ENCODE data around the gene RPS18. TPM values are rescaled to one million over a fixed set of nuclear protein-coding genes. Genes with fewer than 3 reads are reported as not detected.

Gene RPS18
- polyA plus RNA-seq, 2 of the 4 experiments (the other 2 are of a cell fraction): 3,426 to 3,611 TPM

- no peak for FAIRE-seq
- H3K27ac ChIP-seq: peak overlapping the region; percentile 70 to 97
- peak overlapping the region; percentile 51 for H3K4me3 ChIP-seq
- no peak for DNase-seq (ENCODE audit: low read depth in 1 of 2, low spot score in 1 of 2)
- POLR2A ChIA-PET: no interaction called here
- H3K9me3 ChIP-seq: no peaks in the 10 kb centered on the region
- peak overlapping the region; percentile 96 for H3K4me2 ChIP-seq
- CTCF ChIA-PET: no interaction called here
- no peak for TF ChIP-seq HDAC2 (IDR thresholded peaks at IDR 0.05)
- peak; percentile 58; the same call in 1 of the 2 replicates for TF ChIP-seq REST (IDR thresholded peaks at IDR 0.05)
- TF ChIP-seq MAX (IDR thresholded peaks at IDR 0.05): 0 out of 2 replicates have a peak, but pooled peaks have one; percentile 0
- TF ChIP-seq HMGXB4 (CRISPR knock-in tag; IDR thresholded peaks at IDR 0.05; ENCODE audit: borderline replicate concordance): no peak
- ATAC-seq: peak in 1 of 2 experiments; percentile 1; a peak in 1 of 6 replicates
- H3K4me1 ChIP-seq: peaks cover 29% of the 10 kb centered on the region
- WGBS (ENCODE audit: missing lambda C conversion rate): 21% methylated on average over 7 of the region's 12 CpGs
These were observed 51.7 kb downstream of the RPS18 start for GRCh38 chr6:33323623-33323948.

GRCh38 chr6:33324125-33324524 is 52.2 kb downstream of the RPS18 start:
- H3K4me3 ChIP-seq: peak overlapping the region; percentile 51; the same call in 2 of the 3 replicates
- DNase-seq (ENCODE audit: low read depth in 1 of 2, low spot score in 1 of 2) (no peak), FAIRE-seq (no peak), ATAC-seq (no peak)
- H3K27ac ChIP-seq: peak overlapping the region; percentile 70 to 97; a peak in 5 of 6 replicates
- POLR2A ChIA-PET: no interaction called here
- CTCF ChIA-PET: interaction anchor here (2.4 kb wide), 1 partner anchor 21 kb away, joined by 11 read pairs; no protein-coding TSS in a partner anchor
- WGBS (ENCODE audit: missing lambda C conversion rate): 73% methylated on average over 7 of the region's 7 CpGs
- H3K4me2 ChIP-seq: peak overlapping the region; percentile 96
- TF ChIP-seq CHD4 (IDR thresholded peaks at IDR 0.05; ENCODE audit: borderline replicate concordance): no peak
- TF ChIP-seq NR3C1 (IDR thresholded peaks at IDR 0.05): no peak
- no peak for TF ChIP-seq KDM5A (IDR thresholded peaks at IDR 0.05)
- no peak for TF ChIP-seq EHMT2 (IDR thresholded peaks at IDR 0.05; ENCODE audit: low read depth)
- TF ChIP-seq SREBF2 (IDR thresholded peaks at IDR 0.05): no peak
- no peak for TF ChIP-seq RCOR1 (IDR thresholded peaks at IDR 0.05; ENCODE audit: low read depth, low read length)
- no peak for TF ChIP-seq ATOH8 (CRISPR knock-in tag; IDR thresholded peaks at IDR 0.05; ENCODE audit: low read depth)
- TF ChIP-seq ZSCAN20 (CRISPR knock-in tag; IDR thresholded peaks at IDR 0.05): no peak
- TF ChIP-seq CHD2 (IDR thresholded peaks at IDR 0.05; ENCODE audit: low read length, partially characterized antibody): no peak
- no peak for TF ChIP-seq GATA3 (IDR thresholded peaks at IDR 0.05; ENCODE audit: borderline replicate concordance)
- no peak for TF ChIP-seq USF2 (IDR thresholded peaks at IDR 0.05)
- no peak for TF ChIP-seq CBX2 (IDR thresholded peaks at IDR 0.05; ENCODE audit: borderline replicate concordance, low read depth)
- no peak for TF ChIP-seq CTCF (IDR thresholded peaks at IDR 0.05)
- no peak for TF ChIP-seq HES2 (IDR thresholded peaks at IDR 0.05)
- no peak for TF ChIP-seq MAX (IDR thresholded peaks at IDR 0.05)
- no peak for TF ChIP-seq PHF8 (IDR thresholded peaks at IDR 0.05; ENCODE audit: borderline replicate concordance, low read depth)
- no peak for TF ChIP-seq ELK1 (IDR thresholded peaks at IDR 0.05; ENCODE audit: low read depth, low read length)
- TF ChIP-seq RNF2 (IDR thresholded peaks at IDR 0.05; ENCODE audit: borderline replicate concordance, low read depth): no peak
- TF ChIP-seq RFX5 (IDR thresholded peaks at IDR 0.05): no peak
- peaks cover 23% of the 10 kb centered on the region for H3K4me1 ChIP-seq
- no peaks in the 10 kb centered on the region for H3K9me3 ChIP-seq
